ENCODE data around the gene RMI2. TPM values are rescaled to one million over a fixed set of nuclear protein-coding genes. Genes with fewer than 3 reads are reported as not detected.

The RMI2 gene
- total RNA-seq, 1 experiment from 2014 or later = 11.1 TPM

GRCh38 chr16:11334831-11335404 is 10.3 kb upstream of the RMI2 start:
- DNase-seq (ENCODE audit: low read depth, low spot score) (no peak), ATAC-seq (no peak)
- H3K27ac ChIP-seq (ENCODE audit: low read length) = no peak overlapping the region
- BruUV-seq (replicated peaks) = no TSS peak
- TF ChIP-seq POLR2AphosphoS5 (IDR thresholded peaks at IDR 0.05; ENCODE audit: low read depth, low read length) (no peak), REST (IDR thresholded peaks at IDR 0.05; ENCODE audit: insufficient read depth in 1 of 2, low read depth in 2 of 2, low read length in 1 of 2) (no peak), CTCF (IDR thresholded peaks at IDR 0.05) (no peak), TCF7L2 (IDR thresholded peaks at IDR 0.05; ENCODE audit: low read depth, low read length) (no peak), SIN3A (IDR thresholded peaks at IDR 0.05; ENCODE audit: borderline replicate concordance, insufficient read depth, low read depth, low read length) (no peak)
- in situ Hi-C loops (cut with HindIII; ENCODE audit: low pct_unique_long_range_greater_than_20kb, low sequenced_read_pairs) (no loop called here), intact Hi-C loops (cut with micrococcal nuclease; ENCODE audit: unreplicated experiment) (no loop called here)
- no peak overlapping the region for H3K4me3 ChIP-seq (ENCODE audit: low read depth in 2 of 2, low read length in 2 of 2)
- no peaks in the 10 kb centered on the region for H3K36me3 ChIP-seq (ENCODE audit: control insufficient read depth, insufficient read depth, low read length)
- CTCF ChIA-PET = no interaction called here
- no peaks in the 10 kb centered on the region for H3K27me3 ChIP-seq (ENCODE audit: control insufficient read depth, insufficient read depth, low read length)
- peaks cover 6% of the 10 kb centered on the region; the same call in 1 of the 2 replicates for H3K4me1 ChIP-seq (ENCODE audit: control insufficient read depth, insufficient read depth, low read length)
- H3K9me3 ChIP-seq (ENCODE audit: control insufficient read depth, insufficient read depth, low read depth, low read length) = no peaks in the 10 kb centered on the region
- POLR2A ChIA-PET = no interaction called here

- no peak for DNase-seq (ENCODE audit: low read depth, low spot score)
- H3K4me3 ChIP-seq (ENCODE audit: low read depth in 2 of 2, low read length in 2 of 2) = no peak overlapping the region
- CTCF ChIA-PET = no interaction called here
- no peaks in the 10 kb centered on the region for H3K36me3 ChIP-seq (ENCODE audit: control insufficient read depth, insufficient read depth, low read length)
- TF ChIP-seq POLR2AphosphoS5 (IDR thresholded peaks at IDR 0.05; ENCODE audit: low read depth, low read length) (no peak), REST (IDR thresholded peaks at IDR 0.05; ENCODE audit: insufficient read depth in 1 of 2, low read depth in 2 of 2, low read length in 1 of 2) (no peak), SIN3A (IDR thresholded peaks at IDR 0.05; ENCODE audit: borderline replicate concordance, insufficient read depth, low read depth, low read length) (no peak), TCF7L2 (IDR thresholded peaks at IDR 0.05; ENCODE audit: low read depth, low read length) (no peak), CTCF (IDR thresholded peaks at IDR 0.05) (no peak)
- in situ Hi-C loops (cut with HindIII; ENCODE audit: low pct_unique_long_range_greater_than_20kb, low sequenced_read_pairs) (no loop called here), intact Hi-C loops (cut with micrococcal nuclease; ENCODE audit: unreplicated experiment) (no loop called here)
- H3K27me3 ChIP-seq (ENCODE audit: control insufficient read depth, insufficient read depth, low read length) = no peaks in the 10 kb centered on the region
- POLR2A ChIA-PET = no interaction called here
- no peaks in the 10 kb centered on the region for H3K4me1 ChIP-seq (ENCODE audit: control insufficient read depth, insufficient read depth, low read length)
- ATAC-seq = no peak
- H3K9me3 ChIP-seq (ENCODE audit: control insufficient read depth, insufficient read depth, low read depth, low read length) = no peaks in the 10 kb centered on the region
- no peak overlapping the region for H3K27ac ChIP-seq (ENCODE audit: low read length)
- BruUV-seq (replicated peaks) = no TSS peak
Measured at GRCh38 chr16:11339075-11339474, 6.2 kb upstream of the RMI2 start.
